Measurements from ENCODE around the gene CDKL5. TPM values are rescaled to one million over a fixed set of nuclear protein-coding genes. Genes with fewer than 3 reads are reported as not detected.

CDKL5 gene
- total and polyA plus RNA-seq, 2 experiments from 2014 or later: 7.5 to 13.7 TPM

GRCh38 chrX:18422886-18423285 lies 2.5 kb upstream of the CDKL5 start:
- Histone ChIP-seq H3K79me2 (replicated peaks; ENCODE audit: insufficient read depth) (peaks cover 11% of the 10 kb centered on the region), H4K20me1 (replicated peaks; ENCODE audit: insufficient read depth) (peaks cover 6% of the 10 kb centered on the region), H3K4me1 (ENCODE audit: insufficient read depth) (peaks cover 14% of the 10 kb centered on the region), H3K36me3 (ENCODE audit: insufficient read depth) (no peaks in the 10 kb centered on the region), H3K27me3 (ENCODE audit: insufficient read depth) (no peaks in the 10 kb centered on the region), H3K9me2 (ENCODE audit: insufficient read depth) (no peaks in the 10 kb centered on the region), H2AFZ (no peak overlapping the region), H3F3A (replicated peaks; ENCODE audit: low read depth) (no peaks in the 10 kb centered on the region), H3K27ac (ENCODE audit: low read depth) (no peak overlapping the region), H3K4me3 (no peak overlapping the region), H3K4me2 (no peak overlapping the region)
- Mint-ChIP-seq H3K27ac (no peak overlapping the region), H3K27me3 (ENCODE audit: insufficient read depth, low read depth, poor library complexity) (peaks cover 6% of the 10 kb centered on the region), H3K4me1 (peaks cover 13% of the 10 kb centered on the region; the same call in 2 of the 3 replicates), H3K4me3 (no peak overlapping the region), H3K9me3 (no peaks in the 10 kb centered on the region), H3K36me3 (ENCODE audit: low read depth) (no peaks in the 10 kb centered on the region)
- TF ChIP-seq, protein P1, sequence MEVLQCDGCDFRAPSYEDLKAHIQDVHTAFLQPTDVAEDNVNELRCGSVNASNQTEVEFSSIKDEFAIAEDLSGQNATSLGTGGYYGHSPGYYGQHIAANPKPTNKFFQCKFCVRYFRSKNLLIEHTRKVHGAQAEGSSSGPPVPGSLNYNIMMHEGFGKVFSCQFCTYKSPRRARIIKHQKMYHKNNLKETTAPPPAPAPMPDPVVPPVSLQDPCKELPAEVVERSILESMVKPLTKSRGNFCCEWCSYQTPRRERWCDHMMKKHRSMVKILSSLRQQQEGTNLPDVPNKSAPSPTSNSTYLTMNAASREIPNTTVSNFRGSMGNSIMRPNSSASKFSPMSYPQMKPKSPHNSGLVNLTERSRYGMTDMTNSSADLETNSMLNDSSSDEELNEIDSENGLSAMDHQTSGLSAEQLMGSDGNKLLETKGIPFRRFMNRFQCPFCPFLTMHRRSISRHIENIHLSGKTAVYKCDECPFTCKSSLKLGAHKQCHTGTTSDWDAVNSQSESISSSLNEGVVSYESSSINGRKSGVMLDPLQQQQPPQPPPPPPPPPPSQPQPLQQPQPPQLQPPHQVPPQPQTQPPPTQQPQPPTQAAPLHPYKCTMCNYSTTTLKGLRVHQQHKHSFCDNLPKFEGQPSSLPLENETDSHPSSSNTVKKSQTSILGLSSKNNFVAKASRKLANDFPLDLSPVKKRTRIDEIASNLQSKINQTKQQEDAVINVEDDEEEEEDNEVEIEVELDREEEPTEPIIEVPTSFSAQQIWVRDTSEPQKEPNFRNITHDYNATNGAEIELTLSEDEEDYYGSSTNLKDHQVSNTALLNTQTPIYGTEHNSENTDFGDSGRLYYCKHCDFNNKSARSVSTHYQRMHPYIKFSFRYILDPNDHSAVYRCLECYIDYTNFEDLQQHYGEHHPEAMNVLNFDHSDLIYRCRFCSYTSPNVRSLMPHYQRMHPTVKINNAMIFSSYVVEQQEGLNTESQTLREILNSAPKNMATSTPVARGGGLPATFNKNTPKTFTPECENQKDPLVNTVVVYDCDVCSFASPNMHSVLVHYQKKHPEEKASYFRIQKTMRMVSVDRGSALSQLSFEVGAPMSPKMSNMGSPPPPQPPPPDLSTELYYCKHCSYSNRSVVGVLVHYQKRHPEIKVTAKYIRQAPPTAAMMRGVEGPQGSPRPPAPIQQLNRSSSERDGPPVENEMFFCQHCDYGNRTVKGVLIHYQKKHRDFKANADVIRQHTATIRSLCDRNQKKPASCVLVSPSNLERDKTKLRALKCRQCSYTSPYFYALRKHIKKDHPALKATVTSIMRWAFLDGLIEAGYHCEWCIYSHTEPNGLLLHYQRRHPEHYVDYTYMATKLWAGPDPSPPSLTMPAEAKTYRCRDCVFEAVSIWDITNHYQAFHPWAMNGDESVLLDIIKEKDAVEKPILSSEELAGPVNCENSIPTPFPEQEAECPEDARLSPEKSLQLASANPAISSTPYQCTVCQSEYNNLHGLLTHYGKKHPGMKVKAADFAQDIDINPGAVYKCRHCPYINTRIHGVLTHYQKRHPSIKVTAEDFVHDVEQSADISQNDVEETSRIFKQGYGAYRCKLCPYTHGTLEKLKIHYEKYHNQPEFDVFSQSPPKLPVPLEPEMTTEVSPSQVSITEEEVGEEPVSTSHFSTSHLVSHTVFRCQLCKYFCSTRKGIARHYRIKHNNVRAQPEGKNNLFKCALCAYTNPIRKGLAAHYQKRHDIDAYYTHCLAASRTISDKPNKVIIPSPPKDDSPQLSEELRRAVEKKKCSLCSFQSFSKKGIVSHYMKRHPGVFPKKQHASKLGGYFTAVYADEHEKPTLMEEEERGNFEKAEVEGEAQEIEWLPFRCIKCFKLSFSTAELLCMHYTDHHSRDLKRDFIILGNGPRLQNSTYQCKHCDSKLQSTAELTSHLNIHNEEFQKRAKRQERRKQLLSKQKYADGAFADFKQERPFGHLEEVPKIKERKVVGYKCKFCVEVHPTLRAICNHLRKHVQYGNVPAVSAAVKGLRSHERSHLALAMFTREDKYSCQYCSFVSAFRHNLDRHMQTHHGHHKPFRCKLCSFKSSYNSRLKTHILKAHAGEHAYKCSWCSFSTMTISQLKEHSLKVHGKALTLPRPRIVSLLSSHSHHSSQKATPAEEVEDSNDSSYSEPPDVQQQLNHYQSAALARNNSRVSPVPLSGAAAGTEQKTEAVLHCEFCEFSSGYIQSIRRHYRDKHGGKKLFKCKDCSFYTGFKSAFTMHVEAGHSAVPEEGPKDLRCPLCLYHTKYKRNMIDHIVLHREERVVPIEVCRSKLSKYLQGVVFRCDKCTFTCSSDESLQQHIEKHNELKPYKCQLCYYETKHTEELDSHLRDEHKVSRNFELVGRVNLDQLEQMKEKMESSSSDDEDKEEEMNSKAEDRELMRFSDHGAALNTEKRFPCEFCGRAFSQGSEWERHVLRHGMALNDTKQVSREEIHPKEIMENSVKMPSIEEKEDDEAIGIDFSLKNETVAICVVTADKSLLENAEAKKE (CRISPR knock-in tag; IDR thresholded peaks at IDR 0.05): no peak
- TF ChIP-seq CREB1 (CRISPR knock-in tag; IDR thresholded peaks at IDR 0.05; ENCODE audit: low read depth): no peak
- no peak for TF ChIP-seq NANOG (IDR thresholded peaks at IDR 0.05; ENCODE audit: borderline replicate concordance)
- TF ChIP-seq ZNF331 (CRISPR knock-in tag; IDR thresholded peaks at IDR 0.05; ENCODE audit: low read depth): no peak
- no peak for TF ChIP-seq ZNF114 (CRISPR knock-in tag; IDR thresholded peaks at IDR 0.05)
- TF ChIP-seq REST (IDR thresholded peaks at IDR 0.05; ENCODE audit: unreplicated experiment): no peak
- no peak for TF ChIP-seq EZH2phosphoT487 (IDR thresholded peaks at IDR 0.05; ENCODE audit: unreplicated experiment)
- no peak for TF ChIP-seq ETS1 (IDR thresholded peaks at IDR 0.05)
- TF ChIP-seq, protein P2, sequence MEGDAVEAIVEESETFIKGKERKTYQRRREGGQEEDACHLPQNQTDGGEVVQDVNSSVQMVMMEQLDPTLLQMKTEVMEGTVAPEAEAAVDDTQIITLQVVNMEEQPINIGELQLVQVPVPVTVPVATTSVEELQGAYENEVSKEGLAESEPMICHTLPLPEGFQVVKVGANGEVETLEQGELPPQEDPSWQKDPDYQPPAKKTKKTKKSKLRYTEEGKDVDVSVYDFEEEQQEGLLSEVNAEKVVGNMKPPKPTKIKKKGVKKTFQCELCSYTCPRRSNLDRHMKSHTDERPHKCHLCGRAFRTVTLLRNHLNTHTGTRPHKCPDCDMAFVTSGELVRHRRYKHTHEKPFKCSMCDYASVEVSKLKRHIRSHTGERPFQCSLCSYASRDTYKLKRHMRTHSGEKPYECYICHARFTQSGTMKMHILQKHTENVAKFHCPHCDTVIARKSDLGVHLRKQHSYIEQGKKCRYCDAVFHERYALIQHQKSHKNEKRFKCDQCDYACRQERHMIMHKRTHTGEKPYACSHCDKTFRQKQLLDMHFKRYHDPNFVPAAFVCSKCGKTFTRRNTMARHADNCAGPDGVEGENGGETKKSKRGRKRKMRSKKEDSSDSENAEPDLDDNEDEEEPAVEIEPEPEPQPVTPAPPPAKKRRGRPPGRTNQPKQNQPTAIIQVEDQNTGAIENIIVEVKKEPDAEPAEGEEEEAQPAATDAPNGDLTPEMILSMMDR (conservative IDR thresholded peaks at IDR 0.05; ENCODE audit: low read depth in 2 of 2): no peak
- TF ChIP-seq EZH2 (IDR thresholded peaks at IDR 0.05; ENCODE audit: low read depth, unreplicated experiment): no peak
- TF ChIP-seq JUNB (IDR thresholded peaks at IDR 0.05; ENCODE audit: unreplicated experiment): no peak
- DNase-seq (ENCODE audit: low spot score) (no peak), ATAC-seq (no peak)

Data from GM23338 (cell line).